Stimulated activated CD8-positive, alpha-beta memory T cell treated with anti-CD3 and anti-CD28 coated beads, Interleukin-15, amount 100 ng/mL, for 4 hours (primary cell): ENCODE results near the gene ATIC.

Source experiments
- DNase-seq, 2 donors: peaks; one replicate each; pipeline ENCODE4 v3.0.0-alpha.2; 2020; ENCODE audit warnings: low read depth in 2 of 2

The ATIC gene

GRCh38 chr2:215399067-215399716, 87.3 kb downstream of the ATIC start:
- DNase-seq, result no peak
